Neural progenitor cell (in vitro differentiated cells): Measurements from ENCODE around the gene ABHD2.
A peak's percentile ranks its signal among the peaks of the same experiment; 100 is the strongest.

Experiments
- EZH2 ChIP-seq: fragments of 200-600 bp; sonication (generic); IDR thresholded peaks from 2 replicates; pipeline ENCODE4 v1.6.1; 2017; ENCODE audit warnings: antibody characterized with exemption, mild to moderate bottlenecking, moderate library complexity
- EZH2phosphoT487 ChIP-seq: fragments of 200-600 bp; sonication (generic); IDR thresholded peaks from 2 replicates; pipeline ENCODE4 v1.6.1; 2017; ENCODE audit warnings: antibody characterized with exemption
- TF ChIP-seq, protein P1 (sequence below): fragments of 200-600 bp; sonication (generic); IDR thresholded peaks from 2 replicates; pipeline ENCODE4 v1.5.1; 2017; ENCODE audit warnings: antibody characterized with exemption, mild to moderate bottlenecking

DNA sequence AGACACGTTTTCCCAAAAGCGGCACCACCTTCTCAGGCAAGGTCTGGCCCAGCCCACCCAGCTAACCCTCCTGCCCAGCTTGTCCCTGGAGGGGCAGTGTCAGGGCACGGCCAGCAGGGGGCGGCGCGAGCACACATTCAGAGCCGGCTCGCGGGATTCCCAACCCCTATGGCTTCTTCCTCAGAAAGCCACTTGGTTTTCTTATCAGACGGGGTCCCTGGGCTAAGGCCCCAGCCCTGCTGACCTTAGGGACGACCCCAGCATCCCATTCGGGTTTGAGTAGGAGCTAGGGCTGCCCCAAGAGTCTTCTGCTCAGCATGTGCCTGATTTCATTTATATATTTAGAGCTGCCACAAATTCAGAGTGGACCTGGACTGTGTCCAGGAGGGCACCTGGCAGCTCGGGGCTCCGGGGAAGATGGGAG lies 118.7 kb downstream of the ABHD2 start:
- TF ChIP-seq, protein P1, sequence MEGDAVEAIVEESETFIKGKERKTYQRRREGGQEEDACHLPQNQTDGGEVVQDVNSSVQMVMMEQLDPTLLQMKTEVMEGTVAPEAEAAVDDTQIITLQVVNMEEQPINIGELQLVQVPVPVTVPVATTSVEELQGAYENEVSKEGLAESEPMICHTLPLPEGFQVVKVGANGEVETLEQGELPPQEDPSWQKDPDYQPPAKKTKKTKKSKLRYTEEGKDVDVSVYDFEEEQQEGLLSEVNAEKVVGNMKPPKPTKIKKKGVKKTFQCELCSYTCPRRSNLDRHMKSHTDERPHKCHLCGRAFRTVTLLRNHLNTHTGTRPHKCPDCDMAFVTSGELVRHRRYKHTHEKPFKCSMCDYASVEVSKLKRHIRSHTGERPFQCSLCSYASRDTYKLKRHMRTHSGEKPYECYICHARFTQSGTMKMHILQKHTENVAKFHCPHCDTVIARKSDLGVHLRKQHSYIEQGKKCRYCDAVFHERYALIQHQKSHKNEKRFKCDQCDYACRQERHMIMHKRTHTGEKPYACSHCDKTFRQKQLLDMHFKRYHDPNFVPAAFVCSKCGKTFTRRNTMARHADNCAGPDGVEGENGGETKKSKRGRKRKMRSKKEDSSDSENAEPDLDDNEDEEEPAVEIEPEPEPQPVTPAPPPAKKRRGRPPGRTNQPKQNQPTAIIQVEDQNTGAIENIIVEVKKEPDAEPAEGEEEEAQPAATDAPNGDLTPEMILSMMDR = peak; percentile 98
- TF ChIP-seq EZH2phosphoT487 (no peak), EZH2 (no peak)
